Astrocyte (in vitro differentiated cells and primary cell): ENCODE results near the gene PYGB. TPM values are rescaled to one million over a fixed set of nuclear protein-coding genes. Genes with fewer than 3 reads are reported as not detected.

Experiments used
- DNase-seq: peaks from one replicate; pipeline ENCODE4 v3.0.0-alpha.2; 2010; ENCODE audit warnings: low read depth
- FAIRE-seq: peaks from 2 replicates; lab custom pipeline; 2011; peaks lifted over from hg19 to GRCh38; lab: Jason Lieb, UNC
- H2AFZ ChIP-seq: 2 replicates; pipeline ENCODE4 v1.6.0; 2012; ENCODE audit warnings: low read depth, low read length, inconsistent platforms
- H3K27ac ChIP-seq: 2 replicates; pipeline ENCODE4 v1.5.1; 2011; ENCODE audit warnings: low read depth, low read length, inconsistent platforms
- H3K27me3 ChIP-seq: 2 replicates; pipeline ENCODE4 v1.6.0; 2011; ENCODE audit warnings: low read length, inconsistent platforms; ENCODE audit not compliant: insufficient read depth
- H3K36me3 ChIP-seq: 2 replicates; pipeline ENCODE4 v1.5.1; 2011; ENCODE audit warnings: low read length, inconsistent platforms; ENCODE audit not compliant: insufficient read depth
- H3K4me1 ChIP-seq: 2 replicates; pipeline ENCODE4 v1.5.1; 2011; ENCODE audit warnings: low read length, inconsistent platforms; ENCODE audit not compliant: insufficient read depth
- H3K4me2 ChIP-seq: 2 replicates; pipeline ENCODE4 v1.6.0; 2012; ENCODE audit warnings: low read length, inconsistent platforms
- H3K4me3 ChIP-seq: 2 replicates; pipeline ENCODE4 v1.5.1; 2011; ENCODE audit warnings: low read depth, mild to moderate bottlenecking, low read length, inconsistent platforms; ENCODE audit not compliant: insufficient read depth
- H3K79me2 ChIP-seq: 2 replicates; pipeline ENCODE4 v1.6.0; 2012; ENCODE audit warnings: mild to moderate bottlenecking, low read length, inconsistent platforms; ENCODE audit not compliant: insufficient read depth
- H3K9ac ChIP-seq: 2 replicates; pipeline ENCODE4 v1.6.0; 2012; ENCODE audit warnings: mild to moderate bottlenecking, low read length, inconsistent platforms
- H3K9me3 ChIP-seq: 2 replicates; pipeline ENCODE4 v1.5.1; 2012; ENCODE audit warnings: low read depth, mild to moderate bottlenecking, low read length, inconsistent platforms; ENCODE audit not compliant: insufficient read depth
- H4K20me1 ChIP-seq: 2 replicates; pipeline ENCODE4 v1.6.0; 2012; ENCODE audit warnings: low read length, inconsistent platforms; ENCODE audit not compliant: insufficient read depth
- H3K27ac Mint-ChIP-seq: one replicate; pipeline ENCODE4 v1.8.0; 2021; ENCODE audit warnings: mild to moderate bottlenecking, mixed read lengths; ENCODE audit not compliant: unreplicated experiment
- H3K27me3 Mint-ChIP-seq: one replicate; pipeline ENCODE4 v1.8.0; 2021; ENCODE audit warnings: low read depth, mixed read lengths; ENCODE audit not compliant: unreplicated experiment
- H3K36me3 Mint-ChIP-seq: one replicate; pipeline ENCODE4 v1.8.0; 2021; ENCODE audit warnings: low read depth, mixed read lengths; ENCODE audit not compliant: unreplicated experiment
- H3K4me1 Mint-ChIP-seq: one replicate; pipeline ENCODE4 v1.8.0; 2021; ENCODE audit warnings: low read depth, mixed read lengths; ENCODE audit not compliant: unreplicated experiment
- H3K4me3 Mint-ChIP-seq: one replicate; pipeline ENCODE4 v1.8.0; 2021; ENCODE audit warnings: mild to moderate bottlenecking, moderate library complexity, mixed read lengths; ENCODE audit not compliant: unreplicated experiment
- H3K9me3 Mint-ChIP-seq: one replicate; pipeline ENCODE4 v1.8.0; 2021; ENCODE audit warnings: mild to moderate bottlenecking, mixed read lengths; ENCODE audit not compliant: unreplicated experiment
- EZH2 ChIP-seq: IDR thresholded peaks from 2 replicates; pipeline ENCODE4 v1.6.1; 2012; ENCODE audit warnings: mild to moderate bottlenecking, low read length, inconsistent platforms; ENCODE audit not compliant: insufficient read depth
- total RNA-seq: library from RNA; stranded (reverse); gene quantifications from 2 replicates; pipeline ENCODE4 v1.2.1, GENCODE V29; 2021
- TF ChIP-seq, protein P1 (sequence below): IDR thresholded peaks from 2 replicates; pipeline ENCODE4 v1.5.1; 2011; ENCODE audit warnings: low read depth, mild to moderate bottlenecking, inconsistent platforms, low read length, moderate library complexity; ENCODE audit not compliant: insufficient read depth

The PYGB gene
- total RNA-seq, 1 donor from 2014 or later, result 206 TPM

DNA sequence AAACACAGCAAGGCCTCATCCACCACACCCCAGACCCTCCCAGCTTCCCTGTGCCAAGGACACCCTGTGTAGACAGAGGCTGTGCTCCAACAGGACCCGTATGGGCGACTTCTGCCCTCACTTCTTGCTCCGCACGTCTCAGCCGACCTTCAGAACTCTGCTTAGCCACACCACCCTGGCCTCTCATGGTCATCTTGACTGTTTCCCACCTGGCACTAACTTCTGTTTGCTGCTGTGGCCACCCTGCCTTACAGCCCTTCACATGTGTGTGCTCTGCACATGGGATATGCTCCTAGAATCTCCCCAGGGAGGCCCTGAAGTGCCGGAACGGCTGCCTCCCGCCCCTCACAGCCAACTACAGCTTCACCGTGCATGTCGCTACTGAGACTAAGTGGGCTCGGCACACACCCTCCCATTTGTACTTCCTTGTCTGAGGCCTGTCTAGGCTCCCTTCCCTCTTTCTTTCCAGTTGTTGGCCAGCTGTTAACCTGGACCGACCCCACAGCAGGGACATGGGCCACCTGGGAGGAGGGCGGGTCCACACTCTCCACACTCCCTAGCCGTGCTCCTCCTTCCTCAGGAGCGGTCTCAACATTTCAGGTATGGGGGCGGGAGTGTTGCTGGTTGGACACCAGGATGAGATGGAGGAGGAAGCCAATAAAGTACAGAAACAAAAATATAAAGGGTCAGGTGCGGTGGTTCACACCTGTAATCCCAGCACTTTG lies 69.6 kb downstream of the PYGB start:
- DNase-seq (no peak), FAIRE-seq (no peak)
- Histone ChIP-seq H4K20me1 (peaks cover 13% of the 10 kb centered on the region), H3K79me2 (peaks cover 2% of the 10 kb centered on the region), H3K27ac (no peak overlapping the region), H3K27me3 (no peaks in the 10 kb centered on the region), H3K4me1 (peaks cover 10% of the 10 kb centered on the region), H2AFZ (no peak overlapping the region), H3K9ac (no peak overlapping the region), H3K4me2 (no peak overlapping the region), H3K9me3 (no peaks in the 10 kb centered on the region), H3K36me3 (peaks cover 3% of the 10 kb centered on the region), H3K4me3 (no peak overlapping the region)
- no peak overlapping the region for H3K4me3 Mint-ChIP-seq
- peak overlapping the region; percentile 26 for H3K27ac Mint-ChIP-seq
- no peaks in the 10 kb centered on the region for H3K27me3 Mint-ChIP-seq
- TF ChIP-seq, protein P1, sequence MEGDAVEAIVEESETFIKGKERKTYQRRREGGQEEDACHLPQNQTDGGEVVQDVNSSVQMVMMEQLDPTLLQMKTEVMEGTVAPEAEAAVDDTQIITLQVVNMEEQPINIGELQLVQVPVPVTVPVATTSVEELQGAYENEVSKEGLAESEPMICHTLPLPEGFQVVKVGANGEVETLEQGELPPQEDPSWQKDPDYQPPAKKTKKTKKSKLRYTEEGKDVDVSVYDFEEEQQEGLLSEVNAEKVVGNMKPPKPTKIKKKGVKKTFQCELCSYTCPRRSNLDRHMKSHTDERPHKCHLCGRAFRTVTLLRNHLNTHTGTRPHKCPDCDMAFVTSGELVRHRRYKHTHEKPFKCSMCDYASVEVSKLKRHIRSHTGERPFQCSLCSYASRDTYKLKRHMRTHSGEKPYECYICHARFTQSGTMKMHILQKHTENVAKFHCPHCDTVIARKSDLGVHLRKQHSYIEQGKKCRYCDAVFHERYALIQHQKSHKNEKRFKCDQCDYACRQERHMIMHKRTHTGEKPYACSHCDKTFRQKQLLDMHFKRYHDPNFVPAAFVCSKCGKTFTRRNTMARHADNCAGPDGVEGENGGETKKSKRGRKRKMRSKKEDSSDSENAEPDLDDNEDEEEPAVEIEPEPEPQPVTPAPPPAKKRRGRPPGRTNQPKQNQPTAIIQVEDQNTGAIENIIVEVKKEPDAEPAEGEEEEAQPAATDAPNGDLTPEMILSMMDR, result no peak
- no peak for TF ChIP-seq EZH2
- H3K9me3 Mint-ChIP-seq, result no peaks in the 10 kb centered on the region
- H3K36me3 Mint-ChIP-seq, result peaks cover 4% of the 10 kb centered on the region
- peaks cover 16% of the 10 kb centered on the region for H3K4me1 Mint-ChIP-seq

GRCh38 chr20:25318471-25319240 lies 70.8 kb downstream of the PYGB start:
- H3K4me3 ChIP-seq, result no peak overlapping the region
- H3K4me3 Mint-ChIP-seq, result no peak overlapping the region
- peaks cover 2% of the 10 kb centered on the region for H3K79me2 ChIP-seq
- H3K4me2 ChIP-seq, result no peak overlapping the region
- no peaks in the 10 kb centered on the region for H3K27me3 Mint-ChIP-seq
- H3K27me3 ChIP-seq, result no peaks in the 10 kb centered on the region
- no peak overlapping the region for H2AFZ ChIP-seq
- H3K9me3 Mint-ChIP-seq, result no peaks in the 10 kb centered on the region
- no peak overlapping the region for H3K9ac ChIP-seq
- H3K36me3 ChIP-seq, result peaks cover 3% of the 10 kb centered on the region
- H3K36me3 Mint-ChIP-seq, result peaks cover 4% of the 10 kb centered on the region
- no peak overlapping the region for H3K27ac Mint-ChIP-seq
- no peak for DNase-seq
- no peak overlapping the region for H3K27ac ChIP-seq
- peaks cover 16% of the 10 kb centered on the region for H3K4me1 Mint-ChIP-seq
- H3K4me1 ChIP-seq, result peaks cover 10% of the 10 kb centered on the region
- peaks cover 13% of the 10 kb centered on the region for H4K20me1 ChIP-seq
- no peak for FAIRE-seq
- TF ChIP-seq EZH2, result no peak
- TF ChIP-seq, protein P1, result no peak
- H3K9me3 ChIP-seq, result no peaks in the 10 kb centered on the region
